H9 (cell line): ENCODE results near the gene UNC13C. TPM values are rescaled to one million over a fixed set of nuclear protein-coding genes. Genes with fewer than 3 reads are reported as not detected.

ENCODE experiments used
- DNase-seq: peaks from one replicate; pipeline ENCODE4 v3.0.0-alpha.2; 2017
- H2AFZ ChIP-seq: one replicate; pipeline ENCODE4 v1.6.1; 2013; ENCODE audit warnings: mild to moderate bottlenecking, low read length, control low read depth, moderate library complexity
- H2AK5ac ChIP-seq: 2 replicates; pipeline ENCODE4 v1.6.1; 2013; ENCODE audit warnings: low read length, control low read depth, mixed read lengths; ENCODE audit not compliant: insufficient read length
- H2BK120ac ChIP-seq: one replicate; pipeline ENCODE4 v1.6.1; 2013; ENCODE audit warnings: low read depth, mild to moderate bottlenecking, low read length, control low read depth, inconsistent platforms; ENCODE audit not compliant: poor library complexity, severe bottlenecking
- H2BK12ac ChIP-seq: 2 replicates; pipeline ENCODE4 v1.6.1; 2013; ENCODE audit warnings: low read length, control low read depth, mixed read lengths, low read depth; ENCODE audit not compliant: insufficient read length
- H2BK15ac ChIP-seq: 2 replicates; pipeline ENCODE4 v1.6.1; 2013; ENCODE audit warnings: low read depth, low read length, control low read depth
- H2BK20ac ChIP-seq: one replicate; pipeline ENCODE4 v1.6.1; 2013; ENCODE audit warnings: low read depth, mild to moderate bottlenecking, low read length, control low read depth, inconsistent platforms; ENCODE audit not compliant: poor library complexity, severe bottlenecking
- H2BK5ac ChIP-seq: 2 replicates; pipeline ENCODE4 v1.6.1; 2013; ENCODE audit warnings: low read length, control low read depth, mixed read lengths; ENCODE audit not compliant: insufficient read length
- H3K14ac ChIP-seq: 2 replicates; pipeline ENCODE4 v1.6.1; 2013; ENCODE audit warnings: low read length, control low read depth; ENCODE audit not compliant: insufficient read depth
- H3K18ac ChIP-seq: 2 replicates; pipeline ENCODE4 v1.6.1; 2013; ENCODE audit warnings: low read depth, mild to moderate bottlenecking, mixed read lengths, low read length, control low read depth; ENCODE audit not compliant: insufficient read length
- H3K23ac ChIP-seq: 2 replicates; pipeline ENCODE4 v1.6.1; 2013; ENCODE audit warnings: low read length, control low read depth, mixed read lengths, low read depth; ENCODE audit not compliant: insufficient read length
- H3K23me2 ChIP-seq: 2 replicates; pipeline ENCODE4 v1.6.1; 2013; ENCODE audit warnings: low read depth, mild to moderate bottlenecking, mixed read lengths, low read length, control low read depth; ENCODE audit not compliant: insufficient read length, poor library complexity, severe bottlenecking
- H3K27ac ChIP-seq: 2 replicates; pipeline ENCODE4 v1.5.1; 2013; ENCODE audit warnings: low read length, control low read depth, mixed read lengths, low read depth; ENCODE audit not compliant: insufficient read length
- H3K27me3 ChIP-seq: 2 replicates; pipeline ENCODE4 v1.6.1; 2013; ENCODE audit warnings: low read length, control low read depth, inconsistent platforms; ENCODE audit not compliant: insufficient read depth
- H3K4ac ChIP-seq: 2 replicates; pipeline ENCODE4 v1.6.1; 2013; ENCODE audit warnings: low read depth, mild to moderate bottlenecking, control low read depth, inconsistent platforms, low read length, moderate library complexity
- H3K4me1 ChIP-seq: 2 replicates; pipeline ENCODE4 v1.6.1; 2013; ENCODE audit warnings: low read length, control low read depth, inconsistent platforms; ENCODE audit not compliant: insufficient read depth
- H3K4me2 ChIP-seq: 2 replicates; pipeline ENCODE4 v1.6.1; 2013; ENCODE audit warnings: low read length, control low read depth, mixed read lengths; ENCODE audit not compliant: insufficient read length, insufficient read depth
- H3K56ac ChIP-seq: 2 replicates; pipeline ENCODE4 v1.6.1; 2013; ENCODE audit warnings: low read depth, mild to moderate bottlenecking, mixed read lengths, low read length, control low read depth; ENCODE audit not compliant: insufficient read length
- H3K79me1 ChIP-seq: 2 replicates; pipeline ENCODE4 v1.6.1; 2013; ENCODE audit warnings: low read depth, mild to moderate bottlenecking, moderate library complexity, low read length, control low read depth, inconsistent platforms; ENCODE audit not compliant: insufficient read depth, poor library complexity, severe bottlenecking
- H3K79me2 ChIP-seq: 2 replicates; pipeline ENCODE4 v1.6.1; 2013; ENCODE audit warnings: low read length, control low read depth, inconsistent platforms; ENCODE audit not compliant: insufficient read depth
- H3K9ac ChIP-seq: 2 replicates; pipeline ENCODE4 v1.6.1; 2013; ENCODE audit warnings: low read length, control low read depth, mixed read lengths; ENCODE audit not compliant: insufficient read length; ENCODE audit errors: extremely low read depth
- H3K9me3 ChIP-seq: one replicate; pipeline ENCODE4 v1.6.1; 2013; ENCODE audit warnings: low read depth, low read length, inconsistent platforms; ENCODE audit not compliant: control insufficient read depth
- H3T11ph ChIP-seq: one replicate; pipeline ENCODE4 v1.6.1; 2013; ENCODE audit warnings: mild to moderate bottlenecking, low read length, control low read depth, inconsistent platforms
- H4K20me1 ChIP-seq: one replicate; pipeline ENCODE4 v1.6.1; 2013; ENCODE audit not compliant: control insufficient read depth, insufficient read length, insufficient read depth
- H4K5ac ChIP-seq: 2 replicates; pipeline ENCODE4 v1.6.1; 2013; ENCODE audit warnings: low read depth, mild to moderate bottlenecking, mixed read lengths, low read length, control low read depth; ENCODE audit not compliant: insufficient read length
- H4K8ac ChIP-seq: replicated peaks from 2 replicates; pipeline ENCODE4 v1.6.1; 2013; ENCODE audit warnings: low read length, control low read depth, mixed read lengths, low read depth; ENCODE audit not compliant: insufficient read length
- H4K91ac ChIP-seq: 2 replicates; pipeline ENCODE4 v1.6.1; 2013; ENCODE audit warnings: low read depth, mild to moderate bottlenecking, moderate library complexity, mixed read lengths, low read length, control low read depth; ENCODE audit not compliant: insufficient read length
- H3K27ac Mint-ChIP-seq, 3 experiments: 2 replicates in 2 of 3; 3 replicates in 1 of 3; pipeline ENCODE4 v1.8.0; 2020 to 2021; ENCODE audit warnings: mixed read lengths in 3 of 3, mild to moderate bottlenecking in 1 of 3, moderate library complexity in 1 of 3
- H3K27me3 Mint-ChIP-seq: 2 replicates; pipeline ENCODE4 v1.8.0; 2021; ENCODE audit warnings: low read depth, mild to moderate bottlenecking, moderate library complexity, mixed read lengths
- H3K36me3 Mint-ChIP-seq, 3 experiments: 2 replicates in 2 of 3; 3 replicates in 1 of 3; pipeline ENCODE4 v1.8.0; 2020 to 2021; ENCODE audit warnings: low read depth in 3 of 3, mixed read lengths in 3 of 3; ENCODE audit not compliant: insufficient read depth in 1 of 3
- H3K4me1 Mint-ChIP-seq, 2 experiments: 2 replicates each; pipeline ENCODE4 v1.8.0; 2020; ENCODE audit warnings: mixed read lengths in 2 of 2
- H3K4me3 Mint-ChIP-seq, 2 experiments: 2 replicates in 1 of 2; 3 replicates in 1 of 2; pipeline ENCODE4 v1.8.0; 2020 to 2021; ENCODE audit warnings: mild to moderate bottlenecking in 2 of 2, mixed read lengths in 2 of 2, moderate library complexity in 1 of 2
- H3K9me3 Mint-ChIP-seq, 2 experiments: 2 replicates in 1 of 2; 3 replicates in 1 of 2; pipeline ENCODE4 v1.8.0; 2020; ENCODE audit warnings: mild to moderate bottlenecking in 2 of 2, mixed read lengths in 2 of 2, moderate library complexity in 1 of 2
- CTCF ChIP-seq: fragments of 200-600 bp; sonication (generic); conservative IDR thresholded peaks from 3 replicates; pipeline ENCODE4 v1.8.0; 2021; ENCODE audit warnings: antibody characterized with exemption, mild to moderate bottlenecking
- WGBS: extraction: QIAGEN DNeasy Blood & Tissue Kit; methylation state at CpG from one replicate; pipeline ENCODE4 v1.1.7; 2013; ENCODE audit warnings: missing lambda C conversion rate, low lambda C conversion rate, mixed read lengths; ENCODE audit not compliant: insufficient read length; ENCODE audit errors: extremely low coverage; 5-methylcytosine and 5-hydroxymethylcytosine counted together
- total RNA-seq: library from RNA; stranded (reverse); gene quantifications from 2 replicates; pipeline ENCODE4 v1.2.1, GENCODE V29; 2021

UNC13C gene
- total RNA-seq, 1 experiment from 2014 or later, result 0.02 TPM

- no peak overlapping the region for H2BK5ac ChIP-seq
- H3K27me3 Mint-ChIP-seq, result no peaks in the 10 kb centered on the region
- H3K79me2 ChIP-seq, result no peaks in the 10 kb centered on the region
- TF ChIP-seq CTCF, result no peak
- H3K4me1 ChIP-seq, result no peaks in the 10 kb centered on the region; the same call in 1 of the 2 replicates
- no peaks in the 10 kb centered on the region for H3K23me2 ChIP-seq
- no peak overlapping the region for H3K4me3 Mint-ChIP-seq
- no CpG with 5 or more reads among the region's 3 CpGs for WGBS
- peaks cover 0 to 4% of the 10 kb centered on the region in 2 experiments; a peak in 3 of 5 replicates for H3K9me3 Mint-ChIP-seq
- H3K79me1 ChIP-seq, result no peaks in the 10 kb centered on the region
- H3K4me1 Mint-ChIP-seq, result peaks cover 10 to 16% of the 10 kb centered on the region in 2 experiments
- no peak overlapping the region for H2BK15ac ChIP-seq
- no peak overlapping the region for H3K4me2 ChIP-seq
- peak overlapping the region; percentile 15 for H2AFZ ChIP-seq
- no peak overlapping the region for H3K27ac Mint-ChIP-seq
- H4K91ac ChIP-seq, result no peak overlapping the region
- H2BK20ac ChIP-seq, result no peak overlapping the region
- H3T11ph ChIP-seq, result no peak overlapping the region
- H3K9me3 ChIP-seq, result no peaks in the 10 kb centered on the region
- H3K27me3 ChIP-seq, result no peaks in the 10 kb centered on the region
- H4K8ac ChIP-seq, result no peak overlapping the region
- no peaks in the 10 kb centered on the region for H4K20me1 ChIP-seq
- no peak overlapping the region for H3K9ac ChIP-seq
- H4K5ac ChIP-seq, result no peak overlapping the region
- H3K4ac ChIP-seq, result no peak overlapping the region
- no peak overlapping the region for H2BK120ac ChIP-seq
- H3K14ac ChIP-seq, result no peak overlapping the region
- H3K36me3 Mint-ChIP-seq, result no peaks in the 10 kb centered on the region
- H3K18ac ChIP-seq, result no peak overlapping the region
- H2BK12ac ChIP-seq, result no peak overlapping the region
- no peak overlapping the region for H3K56ac ChIP-seq
- no peak overlapping the region for H3K27ac ChIP-seq
- no peak overlapping the region for H2AK5ac ChIP-seq
- no peak for DNase-seq
- H3K23ac ChIP-seq, result no peak overlapping the region
These were observed 55.7 kb downstream of the UNC13C start for GRCh38 chr15:54033869-54034458.
